Esophagus squamous epithelium (tissue), 5 donors: ENCODE data around the gene FAM227B. TPM values are rescaled to one million over a fixed set of nuclear protein-coding genes. Genes with fewer than 3 reads are reported as not detected.

Source experiments
- DNase-seq: peaks from one replicate; lab custom pipeline; 2025; lab: John Stamatoyannopoulos, UW
- H3K27ac ChIP-seq, 4 donors: fragments of 200-600 bp; sonication (generic); one replicate each; pipeline ENCODE4 v1.5.1; 2016 to 2019; ENCODE audit warnings: mild to moderate bottlenecking in 1 of 4
- H3K27me3 ChIP-seq, 4 donors: fragments of 200-600 bp; sonication (generic); 1 replicate in 3 of 4; 2 replicates in 1 of 4; pipeline versions ENCODE4 v1.5.1 to v1.6.0; 2017 to 2021; ENCODE audit warnings: antibody characterized with exemption in 1 of 4
- H3K36me3 ChIP-seq, 3 donors: fragments of 200-600 bp; sonication (generic); one replicate each; pipeline ENCODE4 v1.5.1; 2016 to 2019
- H3K4me1 ChIP-seq, 3 donors: fragments of 200-600 bp; sonication (generic); one replicate each; pipeline ENCODE4 v1.5.1; 2017 to 2019
- H3K4me3 ChIP-seq, 4 donors: fragments of 200-600 bp; sonication (generic); 1 replicate in 3 of 4; 2 replicates in 1 of 4; pipeline ENCODE4 v1.5.1; 2016 to 2019; ENCODE audit warnings: mild to moderate bottlenecking in 2 of 4, moderate library complexity in 1 of 4
- H3K9me3 ChIP-seq, 3 donors: fragments of 200-600 bp; sonication (generic); one replicate each; pipeline ENCODE4 v1.5.1; 2016 to 2019
- CTCF ChIP-seq, 6 experiments: fragments of 450-650 bp in 4 of 6; fragments of 200-600 bp in 2 of 6; sonication (generic) in 2 of 6; IDR thresholded peaks; one replicate each; pipeline ENCODE4 v1.5.1; 2016 to 2019; ENCODE audit warnings: antibody characterized with exemption in 6 of 6, mild to moderate bottlenecking in 4 of 6, moderate library complexity in 4 of 6
- POLR2A ChIP-seq, 4 donors: fragments of 450-650 bp; IDR thresholded peaks; one replicate each; pipeline ENCODE4 v1.6.1; 2017; ENCODE audit warnings: antibody characterized with exemption in 4 of 4, mild to moderate bottlenecking in 4 of 4, moderate library complexity in 3 of 4
- WGBS, 2 donors: methylation state at CpG; one replicate each; pipeline ENCODE4 v1.1.5; 2018; 5-methylcytosine and 5-hydroxymethylcytosine counted together
- intact Hi-C: fragments of 100-400 bp; cut with DNase I; formaldehyde crosslinking; loops from one replicate; pipeline ENCODE4 v1.15.0; 2022
- total RNA-seq, 4 donors: library from RNA; depleted of rRNA; stranded (reverse); fragments of >200 nt; gene quantifications; one replicate each; pipeline ENCODE4 v1.1.0, GENCODE V29; 2016
- donor health status: DM: yes; HTN: yes; CAD: no.

Gene FAM227B
- total RNA-seq, 4 donors from 2014 or later, result 0.80 to 4.4 (median 1.6) TPM

DNA sequence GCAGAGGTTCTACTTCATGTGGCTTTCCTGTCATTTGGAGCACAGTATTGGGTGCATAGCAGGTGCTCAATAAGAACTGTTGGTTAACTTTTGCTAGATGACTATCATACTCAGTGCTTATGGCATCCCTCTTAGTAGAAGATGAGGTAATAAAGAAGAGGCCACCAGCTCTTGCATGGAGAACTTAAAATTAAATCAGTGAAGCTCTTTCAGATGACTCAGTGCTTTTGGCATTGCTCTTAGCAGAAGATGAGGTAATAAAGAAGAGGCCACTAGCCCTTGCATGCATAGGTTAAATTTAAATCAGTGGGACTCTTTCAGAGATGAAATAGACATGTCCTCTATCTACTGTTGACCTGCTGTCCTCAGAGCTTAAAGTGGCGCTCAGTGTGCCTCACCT lies 307.0 kb downstream of the FAM227B start:
- WGBS, 2 donors, result 92 to 100% methylated on average over 1 of the region's 1 CpG
- no peaks in the 10 kb centered on the region for H3K9me3 ChIP-seq
- no peak for TF ChIP-seq POLR2A (IDR thresholded peaks at IDR 0.05)
- TF ChIP-seq CTCF (IDR thresholded peaks at IDR 0.05), result no peak
- no peak overlapping the region for H3K4me3 ChIP-seq
- H3K36me3 ChIP-seq, result peaks cover 0 to 7% (median 0%) of the 10 kb centered on the region in 3 donors
- no peak overlapping the region for H3K27ac ChIP-seq
- no peak for DNase-seq
- intact Hi-C loops, result no loop called here
- H3K27me3 ChIP-seq, result no peaks in the 10 kb centered on the region
- peaks cover 0 to 9% (median 0%) of the 10 kb centered on the region in 3 donors for H3K4me1 ChIP-seq

DNA sequence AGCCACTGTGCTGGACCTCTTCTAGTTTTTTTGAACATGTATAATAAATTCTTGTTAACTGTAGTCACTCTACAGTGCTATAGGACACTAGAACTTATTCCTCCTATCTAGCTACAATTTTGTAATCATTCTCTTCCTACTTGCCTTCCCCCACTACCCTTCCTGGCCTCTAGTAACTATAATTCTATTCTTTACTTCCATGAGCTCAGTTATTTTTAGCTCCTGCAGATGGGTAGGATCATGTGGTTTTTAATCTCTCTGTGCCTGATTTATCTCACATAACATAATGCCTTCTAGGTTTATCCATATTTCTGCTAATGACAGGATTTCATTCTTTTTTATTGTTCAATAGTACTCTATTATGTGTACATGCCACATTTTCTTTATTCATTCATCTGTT lies 310.7 kb downstream of the FAM227B start:
- Histone ChIP-seq H3K36me3 (peaks cover 0 to 21% (median 0%) of the 10 kb centered on the region in 3 donors), H3K4me3 (no peak overlapping the region), H3K27ac (no peak overlapping the region), H3K27me3 (no peaks in the 10 kb centered on the region), H3K9me3 (no peaks in the 10 kb centered on the region), H3K4me1 (peaks cover 0 to 9% (median 0%) of the 10 kb centered on the region in 3 donors)
- intact Hi-C loops, result no loop called here
- TF ChIP-seq CTCF (IDR thresholded peaks at IDR 0.05) (no peak), POLR2A (IDR thresholded peaks at IDR 0.05) (no peak)
- DNase-seq, result no peak

GRCh38 chr15:49308686-49309085 lies 311.9 kb downstream of the FAM227B start:
- 89 to 94% methylated on average over 2 of the region's 2 CpGs for WGBS, 2 donors

DNA sequence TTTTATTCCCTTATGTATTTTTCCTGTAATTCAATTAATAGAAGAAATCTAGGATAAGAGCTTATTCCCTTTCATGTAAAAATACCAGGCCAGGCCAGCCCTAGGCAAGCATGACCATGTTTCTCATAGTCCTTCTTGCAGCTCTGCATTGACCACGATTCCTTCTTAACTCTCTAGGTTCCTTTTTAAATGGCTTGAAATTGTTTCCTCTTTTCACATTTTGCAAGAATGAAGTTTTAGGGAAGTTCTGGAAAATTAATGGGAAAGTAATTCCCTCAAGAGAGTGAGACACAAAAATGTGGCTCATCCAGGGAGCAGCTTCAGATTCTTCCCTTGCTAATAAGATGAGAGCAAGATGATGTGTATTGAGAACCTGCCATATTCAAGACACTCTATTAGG lies 314.1 kb downstream of the FAM227B start:
- TF ChIP-seq POLR2A (IDR thresholded peaks at IDR 0.05), result no peak
- TF ChIP-seq CTCF (IDR thresholded peaks at IDR 0.05), result no peak
- H3K27me3 ChIP-seq, result no peaks in the 10 kb centered on the region
- no peak overlapping the region for H3K4me3 ChIP-seq
- intact Hi-C loops, result no loop called here
- DNase-seq, result no peak
- WGBS, 2 donors, result 72 to 76% methylated on average over 1 of the region's 1 CpG
- no peak overlapping the region for H3K27ac ChIP-seq
- no peaks in the 10 kb centered on the region for H3K4me1 ChIP-seq
- no peaks in the 10 kb centered on the region for H3K9me3 ChIP-seq
- peaks cover 0 to 31% (median 0%) of the 10 kb centered on the region in 3 donors for H3K36me3 ChIP-seq

More at GRCh38 chr15:49308686-49309085, 311.9 kb downstream of the FAM227B start:
- peaks cover 0 to 33% (median 0%) of the 10 kb centered on the region in 3 donors for H3K36me3 ChIP-seq
- H3K4me1 ChIP-seq, result peaks cover 0 to 6% (median 0%) of the 10 kb centered on the region in 3 donors
- H3K27me3 ChIP-seq, result no peaks in the 10 kb centered on the region
- H3K9me3 ChIP-seq, result no peaks in the 10 kb centered on the region
- H3K4me3 ChIP-seq, result no peak overlapping the region
- no peak for DNase-seq
- no peak for TF ChIP-seq CTCF (IDR thresholded peaks at IDR 0.05)
- TF ChIP-seq POLR2A (IDR thresholded peaks at IDR 0.05), result no peak
- intact Hi-C loops, result no loop called here
- H3K27ac ChIP-seq, result no peak overlapping the region

GRCh38 chr15:49303003-49303402 lies 317.6 kb downstream of the FAM227B start:
- Histone ChIP-seq H3K27me3 (no peaks in the 10 kb centered on the region), H3K9me3 (no peaks in the 10 kb centered on the region), H3K27ac (no peak overlapping the region), H3K36me3 (peaks cover 0 to 26% (median 0%) of the 10 kb centered on the region in 3 donors), H3K4me1 (no peaks in the 10 kb centered on the region), H3K4me3 (no peak overlapping the region)
- 80 to 93% methylated on average over 3 of the region's 3 CpGs for WGBS, 2 donors
- TF ChIP-seq CTCF (IDR thresholded peaks at IDR 0.05), result no peak
- no peak for DNase-seq
- intact Hi-C loops, result no loop called here
